Loucy (cell line): ENCODE data around the gene TRIM67.

Experiments used
- H2AFZ ChIP-seq: fragments of 200-600 bp; sonication (generic); 2 replicates; pipeline ENCODE4 v1.6.0; 2016; ENCODE audit warnings: antibody characterized with exemption, mild to moderate bottlenecking, low read length, moderate library complexity
- H3F3A ChIP-seq: fragments of 200-600 bp; 2 replicates; pipeline ENCODE4 v1.6.0; 2016; ENCODE audit warnings: antibody characterized with exemption, low read depth, mild to moderate bottlenecking
- H3K27me3 ChIP-seq: fragments of 200-600 bp; sonication (generic); 2 replicates; pipeline ENCODE4 v1.6.1; 2014; ENCODE audit warnings: low read length, mild to moderate bottlenecking; ENCODE audit not compliant: insufficient read depth, poor library complexity, severe bottlenecking
- H3K36me3 ChIP-seq: fragments of 200-600 bp; sonication (generic); 2 replicates; pipeline ENCODE4 v1.6.1; 2016; ENCODE audit warnings: low read length; ENCODE audit not compliant: insufficient read depth
- H3K4me1 ChIP-seq: fragments of 200-600 bp; sonication (generic); 2 replicates; pipeline ENCODE4 v1.5.1; 2014; ENCODE audit warnings: low read length, mild to moderate bottlenecking; ENCODE audit not compliant: insufficient read depth, poor library complexity, severe bottlenecking
- H3K4me2 ChIP-seq: fragments of 200-600 bp; sonication (generic); 2 replicates; pipeline ENCODE4 v1.6.0; 2014; ENCODE audit warnings: antibody characterized with exemption, low read length, low read depth, mild to moderate bottlenecking; ENCODE audit not compliant: poor library complexity, severe bottlenecking
- H3K4me3 ChIP-seq: fragments of 200-600 bp; sonication (generic); 2 replicates; pipeline ENCODE4 v1.5.1; 2014; ENCODE audit warnings: low read length, mild to moderate bottlenecking, mixed read lengths; ENCODE audit not compliant: poor library complexity, severe bottlenecking
- H3K79me2 ChIP-seq: fragments of 200-600 bp; sonication (generic); 2 replicates; pipeline ENCODE4 v1.6.1; 2014; ENCODE audit warnings: low read length; ENCODE audit not compliant: insufficient read depth
- H3K9ac ChIP-seq: fragments of 200-600 bp; sonication (generic); 2 replicates; pipeline ENCODE4 v1.6.0; 2014; ENCODE audit warnings: mild to moderate bottlenecking, low read depth, low read length, moderate library complexity; ENCODE audit not compliant: poor library complexity, severe bottlenecking
- H3K9me2 ChIP-seq: fragments of 200-600 bp; sonication (generic); replicated peaks from 2 replicates; pipeline ENCODE4 v1.6.1; 2016; ENCODE audit warnings: low read depth, low read length, mixed read lengths
- H3K9me3 ChIP-seq: fragments of 200-600 bp; sonication (generic); 2 replicates; pipeline ENCODE4 v1.6.1; 2014; ENCODE audit warnings: mild to moderate bottlenecking, antibody characterized with exemption, low read length, low read depth; ENCODE audit not compliant: insufficient read depth
- H4K20me1 ChIP-seq: fragments of 200-600 bp; sonication (generic); 2 replicates; pipeline ENCODE4 v1.6.0; 2014; ENCODE audit warnings: antibody characterized with exemption, low read length, mild to moderate bottlenecking; ENCODE audit not compliant: insufficient read depth, poor library complexity, severe bottlenecking
- CTCF ChIP-seq: fragments of 200-600 bp; sonication (generic); conservative IDR thresholded peaks from 2 replicates; pipeline ENCODE4 v1.5.1; 2014; ENCODE audit warnings: mild to moderate bottlenecking, antibody characterized with exemption, low read length
- EZH2phosphoT487 ChIP-seq: fragments of 200-600 bp; IDR thresholded peaks from 2 replicates; pipeline ENCODE4 v1.6.1; 2018; ENCODE audit warnings: antibody characterized with exemption, mild to moderate bottlenecking, moderate library complexity, borderline replicate concordance

The TRIM67 gene

GRCh38 chr1:231238298-231238697 lies 76.4 kb downstream of the TRIM67 start:
- Histone ChIP-seq H3F3A (no peaks in the 10 kb centered on the region), H3K9me3 (no peaks in the 10 kb centered on the region), H3K36me3 (no peaks in the 10 kb centered on the region), H3K27me3 (no peaks in the 10 kb centered on the region), H2AFZ (no peak overlapping the region), H3K79me2 (peaks cover 41% of the 10 kb centered on the region), H4K20me1 (peaks cover 14% of the 10 kb centered on the region), H3K9ac (no peak overlapping the region), H3K4me1 (peaks cover 39% of the 10 kb centered on the region), H3K4me2 (no peak overlapping the region), H3K4me3 (no peak overlapping the region), H3K9me2 (no peaks in the 10 kb centered on the region)
- TF ChIP-seq CTCF = no peak
- no peak for TF ChIP-seq EZH2phosphoT487

- peak overlapping the region; percentile 93 for H3K4me3 ChIP-seq
- H3K79me2 ChIP-seq = peaks cover 62% of the 10 kb centered on the region
- H3K4me2 ChIP-seq = peak overlapping the region; percentile 96
- peak overlapping the region; percentile 64 for H2AFZ ChIP-seq
- H3K9me2 ChIP-seq = no peaks in the 10 kb centered on the region
- H3K9ac ChIP-seq = peak overlapping the region; percentile 92
- H3K4me1 ChIP-seq = peaks cover 57% of the 10 kb centered on the region
- H3K36me3 ChIP-seq = no peaks in the 10 kb centered on the region
- H4K20me1 ChIP-seq = peaks cover 17% of the 10 kb centered on the region
- H3F3A ChIP-seq = no peaks in the 10 kb centered on the region
- no peaks in the 10 kb centered on the region for H3K9me3 ChIP-seq
- no peaks in the 10 kb centered on the region for H3K27me3 ChIP-seq
- no peak for TF ChIP-seq EZH2phosphoT487
Measured at GRCh38 chr1:231240531-231240882, 78.6 kb downstream of the TRIM67 start.

- Histone ChIP-seq H3K36me3 (no peaks in the 10 kb centered on the region), H4K20me1 (peaks cover 19% of the 10 kb centered on the region), H3K27me3 (no peaks in the 10 kb centered on the region), H3K4me2 (peak within 1 kb of the TSS; percentile 96), H3K4me1 (peaks cover 54% of the 10 kb centered on the region), H3K9ac (peak within 1 kb of the TSS; percentile 92), H3F3A (no peaks in the 10 kb centered on the region), H3K4me3 (peak within 1 kb of the TSS; percentile 93), H3K79me2 (peaks cover 66% of the 10 kb centered on the region), H3K9me2 (no peaks in the 10 kb centered on the region), H2AFZ (peak within 1 kb of the TSS; percentile 92), H3K9me3 (no peaks in the 10 kb centered on the region)
- no peak for TF ChIP-seq EZH2phosphoT487
- no peak for TF ChIP-seq CTCF
Measured at GRCh38 chr1:231240883-231241735, 79.3 kb downstream of the TRIM67 start, which contains the start of gene GNPAT. Gene GNPAT (plus strand): TSS chr1:231241212. CDS start chr1:231241379, 167 bp downstream.
